Adrenal gland (tissue), 5 donors: ENCODE measurements around the gene TBC1D22A.

Experiments used
- CTCF ChIP-seq, 6 experiments: fragments of 450-650 bp in 4 of 6; fragments of 200-600 bp in 2 of 6; sonication (generic) in 1 of 6; IDR thresholded peaks; 1 replicate in 5 of 6; 2 replicates in 1 of 6; pipeline versions ENCODE4 v1.5.1 to v1.8.0; 2016 to 2021; ENCODE audit warnings: antibody characterized with exemption in 6 of 6, mild to moderate bottlenecking in 2 of 6, moderate library complexity in 1 of 6
- POLR2A ChIP-seq, 2 donors: fragments of 450-650 bp; IDR thresholded peaks; one replicate each; pipeline ENCODE4 v1.6.1; 2017; ENCODE audit warnings: antibody characterized with exemption in 2 of 2, mild to moderate bottlenecking in 2 of 2, moderate library complexity in 1 of 2
- donor health status: DM: no; HTN: no; CAD: no.

- no peak for TF ChIP-seq CTCF (IDR thresholded peaks at IDR 0.05)
- TF ChIP-seq POLR2A (IDR thresholded peaks at IDR 0.05), result no peak
Measured at GRCh38 chr22:46864314-46865051, 102.0 kb downstream of the TBC1D22A start.
